ENCODE measurements around the gene GTF3C2. TPM values are rescaled to one million over a fixed set of nuclear protein-coding genes. Genes with fewer than 3 reads are reported as not detected.

Gene GTF3C2
- total and polyA plus RNA-seq, 9 of the 15 experiments (the other 6 are each of a cell fraction or from before 2014, with no cell fraction given), result 35.5 to 96.8 (median 53.0) TPM

DNA sequence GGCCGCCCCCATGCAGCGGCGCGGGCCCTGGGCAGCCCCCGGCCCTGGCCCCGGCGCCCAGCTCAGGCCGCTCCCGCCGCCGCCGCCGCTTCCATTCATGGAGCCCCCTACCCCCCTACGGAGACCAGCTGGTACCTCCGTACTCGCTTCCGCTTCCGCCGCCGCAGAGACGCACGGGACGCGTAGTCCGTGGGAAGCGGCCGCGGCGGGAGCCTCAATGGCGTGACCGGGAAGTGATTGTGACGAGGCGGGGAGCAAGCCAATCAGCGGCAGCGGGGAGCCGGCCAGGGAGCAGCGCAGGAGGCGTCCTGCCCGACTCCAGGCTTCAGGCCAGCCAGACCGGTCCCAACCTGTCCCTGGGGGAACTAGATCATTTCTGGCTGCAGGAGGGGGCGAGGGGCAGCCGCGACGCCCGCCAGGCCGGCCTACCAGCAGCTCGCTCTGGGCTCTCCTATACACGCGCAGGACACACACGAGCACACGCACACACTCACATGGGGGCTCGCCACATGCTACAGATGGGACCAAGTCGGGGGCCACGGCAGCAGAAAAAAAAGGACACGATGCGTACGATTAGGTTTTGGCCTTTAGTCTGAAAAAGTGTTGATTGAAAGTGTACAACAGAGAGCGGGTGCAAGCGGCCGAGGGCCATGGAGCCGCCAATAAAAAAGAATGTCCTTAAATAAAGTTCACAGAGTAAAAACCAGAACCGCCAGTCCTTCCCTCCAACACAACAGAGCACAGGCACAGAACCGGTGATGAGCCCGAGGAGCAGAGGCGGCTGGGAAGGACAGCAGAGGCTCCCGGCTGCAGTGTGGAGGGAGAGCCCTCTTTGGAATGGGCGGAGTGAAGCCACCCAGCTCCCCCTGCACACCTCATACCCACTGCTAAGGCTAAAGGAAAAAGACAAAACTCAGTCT, 24.3 kb upstream of the GTF3C2 start, which contains the start of gene ZNF513 (continued):
- TF ChIP-seq, protein P1, sequence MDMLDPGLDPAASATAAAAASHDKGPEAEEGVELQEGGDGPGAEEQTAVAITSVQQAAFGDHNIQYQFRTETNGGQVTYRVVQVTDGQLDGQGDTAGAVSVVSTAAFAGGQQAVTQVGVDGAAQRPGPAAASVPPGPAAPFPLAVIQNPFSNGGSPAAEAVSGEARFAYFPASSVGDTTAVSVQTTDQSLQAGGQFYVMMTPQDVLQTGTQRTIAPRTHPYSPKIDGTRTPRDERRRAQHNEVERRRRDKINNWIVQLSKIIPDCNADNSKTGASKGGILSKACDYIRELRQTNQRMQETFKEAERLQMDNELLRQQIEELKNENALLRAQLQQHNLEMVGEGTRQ (CRISPR knock-in tag; IDR thresholded peaks at IDR 0.05), result no peak
- no peak for TF ChIP-seq POLR3A (IDR thresholded peaks at IDR 0.05; ENCODE audit: borderline replicate concordance, extremely low read depth, insufficient read depth, insufficient read length)
- no peak for TF ChIP-seq PTRF (tag; IDR thresholded peaks at IDR 0.05)
- TF ChIP-seq HMG20B (CRISPR knock-in tag; IDR thresholded peaks at IDR 0.05), result no peak
- TF ChIP-seq, protein P2, sequence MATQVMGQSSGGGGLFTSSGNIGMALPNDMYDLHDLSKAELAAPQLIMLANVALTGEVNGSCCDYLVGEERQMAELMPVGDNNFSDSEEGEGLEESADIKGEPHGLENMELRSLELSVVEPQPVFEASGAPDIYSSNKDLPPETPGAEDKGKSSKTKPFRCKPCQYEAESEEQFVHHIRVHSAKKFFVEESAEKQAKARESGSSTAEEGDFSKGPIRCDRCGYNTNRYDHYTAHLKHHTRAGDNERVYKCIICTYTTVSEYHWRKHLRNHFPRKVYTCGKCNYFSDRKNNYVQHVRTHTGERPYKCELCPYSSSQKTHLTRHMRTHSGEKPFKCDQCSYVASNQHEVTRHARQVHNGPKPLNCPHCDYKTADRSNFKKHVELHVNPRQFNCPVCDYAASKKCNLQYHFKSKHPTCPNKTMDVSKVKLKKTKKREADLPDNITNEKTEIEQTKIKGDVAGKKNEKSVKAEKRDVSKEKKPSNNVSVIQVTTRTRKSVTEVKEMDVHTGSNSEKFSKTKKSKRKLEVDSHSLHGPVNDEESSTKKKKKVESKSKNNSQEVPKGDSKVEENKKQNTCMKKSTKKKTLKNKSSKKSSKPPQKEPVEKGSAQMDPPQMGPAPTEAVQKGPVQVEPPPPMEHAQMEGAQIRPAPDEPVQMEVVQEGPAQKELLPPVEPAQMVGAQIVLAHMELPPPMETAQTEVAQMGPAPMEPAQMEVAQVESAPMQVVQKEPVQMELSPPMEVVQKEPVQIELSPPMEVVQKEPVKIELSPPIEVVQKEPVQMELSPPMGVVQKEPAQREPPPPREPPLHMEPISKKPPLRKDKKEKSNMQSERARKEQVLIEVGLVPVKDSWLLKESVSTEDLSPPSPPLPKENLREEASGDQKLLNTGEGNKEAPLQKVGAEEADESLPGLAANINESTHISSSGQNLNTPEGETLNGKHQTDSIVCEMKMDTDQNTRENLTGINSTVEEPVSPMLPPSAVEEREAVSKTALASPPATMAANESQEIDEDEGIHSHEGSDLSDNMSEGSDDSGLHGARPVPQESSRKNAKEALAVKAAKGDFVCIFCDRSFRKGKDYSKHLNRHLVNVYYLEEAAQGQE (IDR thresholded peaks at IDR 0.05; ENCODE audit: borderline replicate concordance), result peak; percentile 98
- TF ChIP-seq, protein P2 (CRISPR knock-in tag; IDR thresholded peaks at IDR 0.05; ENCODE audit: low read depth), result peak; percentile 72; the same call in 1 of the 2 replicates
- no peak; the same call in 1 of the 2 replicates for TF ChIP-seq ZNF407 (IDR thresholded peaks at IDR 0.05; ENCODE audit: low read depth)
- no peak for TF ChIP-seq ZNF274 (IDR thresholded peaks at IDR 0.05; ENCODE audit: borderline replicate concordance, low read depth, low read length)
- 0 out of 2 replicates have a peak, but pooled peaks have one; percentile 43 for TF ChIP-seq HDAC8 (tag; IDR thresholded peaks at IDR 0.05)
